Kidney tubule cell (primary cell): ENCODE results near the gene ALX3.
A peak's percentile ranks its signal among the peaks of the same experiment; 100 is the strongest.

Experiments used
- DNase-seq: peaks from one replicate; pipeline ENCODE4 v3.0.0-alpha.2; 2018; ENCODE audit warnings: low spot score

ALX3 gene

GRCh38 chr1:110064576-110065337 lies 5.7 kb downstream of the ALX3 start:
- no peak for DNase-seq

GRCh38 chr1:110063781-110064180 lies 6.7 kb downstream of the ALX3 start:
- no peak for DNase-seq

- no peak for DNase-seq
These were observed 7.9 kb downstream of the ALX3 start for GRCh38 chr1:110062612-110063011.

GRCh38 chr1:110061341-110061740 lies 9.1 kb downstream of the ALX3 start:
- no peak for DNase-seq

- no peak for DNase-seq
These were observed 9.8 kb downstream of the ALX3 start for GRCh38 chr1:110060662-110061060.

GRCh38 chr1:110060034-110060661 lies 10.3 kb downstream of the ALX3 start:
- peak; percentile 53 for DNase-seq

GRCh38 chr1:110059133-110059863 lies 11.2 kb downstream of the ALX3 start:
- no peak for DNase-seq

- DNase-seq: no peak
These were observed 11.9 kb downstream of the ALX3 start for GRCh38 chr1:110058591-110058990.

GRCh38 chr1:110057963-110058518 lies 12.4 kb downstream of the ALX3 start:
- no peak for DNase-seq

- peak; percentile 13 for DNase-seq
These were observed 13.7 kb downstream of the ALX3 start for GRCh38 chr1:110056776-110057175.

- DNase-seq: no peak
These were observed 14.2 kb downstream of the ALX3 start for GRCh38 chr1:110056285-110056683.

- DNase-seq: peak; percentile 51
These were observed 14.8 kb downstream of the ALX3 start for GRCh38 chr1:110055493-110056284.

GRCh38 chr1:110053552-110054428 lies 16.7 kb downstream of the ALX3 start:
- peak; percentile 62 for DNase-seq

- DNase-seq: no peak
These were observed 19.2 kb downstream of the ALX3 start for GRCh38 chr1:110051262-110051648.

- no peak for DNase-seq
These were observed 19.7 kb downstream of the ALX3 start for GRCh38 chr1:110050602-110051261.

GRCh38 chr1:110049801-110050601 lies 20.5 kb downstream of the ALX3 start:
- no peak for DNase-seq

GRCh38 chr1:110048923-110049601 lies 21.4 kb downstream of the ALX3 start:
- DNase-seq: no peak

GRCh38 chr1:110048240-110048639 lies 22.2 kb downstream of the ALX3 start:
- DNase-seq: no peak

- no peak for DNase-seq
These were observed 23.0 kb downstream of the ALX3 start for GRCh38 chr1:110047463-110047862.
